GM10248 (cell line): ENCODE measurements around the gene AK4.
"Not testable (repeated sequence)": the region's sequence is repeated elsewhere in the genome, so short reads cannot be mapped to it uniquely, and the experiment has no call there.

Experiments
- CTCF ChIA-PET: fragments of 300-600 bp; sonication (Branson Sonifier 250); formaldehyde crosslinking; extraction: SDS; loops from one replicate; lab custom pipeline; 2021; ENCODE audit warnings: antibody characterized with exemption; lab: Yijun Ruan, JAX
- POLR2A ChIA-PET: fragments of 350-650 bp; sonication (Branson Sonifier 250); formaldehyde crosslinking; extraction: SDS; loops from one replicate; lab custom pipeline; 2020; ENCODE audit warnings: antibody characterized with exemption; lab: Yijun Ruan, JAX
- DNase-seq: peaks from one replicate; pipeline ENCODE4 v3.0.0; 2012; ENCODE audit errors: extremely low spot score
- TF ChIP-seq, protein P1 (sequence below): IDR thresholded peaks from 2 replicates; pipeline ENCODE4 v1.5.1; 2012; ENCODE audit warnings: mild to moderate bottlenecking, low read depth; ENCODE audit errors: extremely low read depth, missing control alignments, control extremely low read depth

The AK4 gene

DNA sequence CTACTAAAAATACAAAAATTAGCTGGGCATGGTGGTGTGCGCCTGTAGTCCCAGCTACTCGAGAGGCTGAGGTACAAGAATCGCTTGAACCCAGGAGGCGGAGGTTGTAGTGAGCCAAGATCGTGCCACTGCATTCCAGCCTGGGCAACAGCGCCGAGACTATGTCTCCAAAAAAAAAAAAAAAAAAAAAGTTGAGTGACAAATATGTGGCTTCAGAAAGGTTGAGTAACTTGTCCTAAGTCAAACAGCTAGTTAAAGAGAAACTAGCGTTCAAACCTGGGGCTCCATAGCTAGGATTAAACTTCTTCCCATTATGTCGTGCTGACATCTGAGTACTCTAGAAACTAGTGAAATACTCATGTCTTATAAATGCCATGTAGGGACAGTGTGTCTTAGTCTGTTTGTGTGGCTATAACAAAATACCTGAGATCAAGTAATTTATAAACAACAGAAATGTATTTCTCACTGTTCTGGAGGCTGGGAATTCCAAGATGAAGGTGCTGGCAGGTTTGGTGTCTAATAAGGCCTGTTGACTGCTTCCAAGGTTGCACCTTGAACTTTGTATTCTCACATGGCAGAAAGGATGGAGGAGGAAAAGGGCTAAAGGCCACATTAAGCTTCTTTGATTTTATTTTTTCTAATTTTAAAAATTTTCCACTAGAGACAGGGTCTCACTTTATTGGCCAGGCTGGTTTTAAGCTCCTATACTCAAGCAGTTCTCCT, 12.0 kb downstream of the AK4 start:
- CTCF ChIA-PET = interaction anchor here (1.4 kb wide), 1 partner anchor 53 kb away, joined by 3 read pairs; no protein-coding TSS in a partner anchor
- DNase-seq = no peak
- TF ChIP-seq, protein P1, sequence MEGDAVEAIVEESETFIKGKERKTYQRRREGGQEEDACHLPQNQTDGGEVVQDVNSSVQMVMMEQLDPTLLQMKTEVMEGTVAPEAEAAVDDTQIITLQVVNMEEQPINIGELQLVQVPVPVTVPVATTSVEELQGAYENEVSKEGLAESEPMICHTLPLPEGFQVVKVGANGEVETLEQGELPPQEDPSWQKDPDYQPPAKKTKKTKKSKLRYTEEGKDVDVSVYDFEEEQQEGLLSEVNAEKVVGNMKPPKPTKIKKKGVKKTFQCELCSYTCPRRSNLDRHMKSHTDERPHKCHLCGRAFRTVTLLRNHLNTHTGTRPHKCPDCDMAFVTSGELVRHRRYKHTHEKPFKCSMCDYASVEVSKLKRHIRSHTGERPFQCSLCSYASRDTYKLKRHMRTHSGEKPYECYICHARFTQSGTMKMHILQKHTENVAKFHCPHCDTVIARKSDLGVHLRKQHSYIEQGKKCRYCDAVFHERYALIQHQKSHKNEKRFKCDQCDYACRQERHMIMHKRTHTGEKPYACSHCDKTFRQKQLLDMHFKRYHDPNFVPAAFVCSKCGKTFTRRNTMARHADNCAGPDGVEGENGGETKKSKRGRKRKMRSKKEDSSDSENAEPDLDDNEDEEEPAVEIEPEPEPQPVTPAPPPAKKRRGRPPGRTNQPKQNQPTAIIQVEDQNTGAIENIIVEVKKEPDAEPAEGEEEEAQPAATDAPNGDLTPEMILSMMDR = no peak
- POLR2A ChIA-PET = no interaction called here

DNA sequence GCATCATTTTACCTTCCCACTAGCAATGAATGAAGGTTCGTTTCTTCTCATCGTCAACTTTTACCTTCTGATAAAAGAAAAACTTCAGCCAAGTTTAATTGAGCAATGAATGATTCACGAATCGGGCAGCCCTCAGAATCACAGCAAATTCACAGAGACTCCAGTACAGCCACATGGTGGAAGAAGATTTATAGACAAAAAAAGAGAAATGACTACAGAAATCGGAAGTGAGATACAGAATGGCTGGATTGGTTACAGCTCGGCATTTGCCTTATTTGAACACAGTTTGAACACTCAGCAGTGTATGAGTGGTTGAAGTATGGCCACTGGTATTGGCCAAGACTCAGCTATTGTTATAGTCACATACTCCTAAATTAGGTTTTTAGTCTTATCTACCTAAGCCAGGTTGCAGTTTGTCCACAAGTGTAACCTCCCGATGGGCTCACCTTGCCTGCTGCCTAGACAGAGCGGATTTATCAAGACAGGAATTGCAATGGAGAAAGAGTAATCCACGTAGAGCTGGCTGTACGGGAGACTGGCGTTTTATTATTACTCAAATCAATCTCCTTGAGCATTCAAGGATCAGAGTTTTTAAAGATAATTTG, 15.3 kb downstream of the AK4 start:
- ChIA-PET CTCF (interaction anchor here (1.1 to 1.4 kb wide), 3 partner anchors 9 to 46 kb away, joined by 3 to 4 read pairs (median 4); no protein-coding TSS in a partner anchor), POLR2A (no interaction called here)
- DNase-seq = no peak

GRCh38 chr1:65164101-65164500, 16.1 kb downstream of the AK4 start:
- ChIA-PET CTCF (interaction anchor here (1.1 to 1.4 kb wide), 3 partner anchors 10 to 45 kb away, joined by 3 to 4 read pairs (median 4); no protein-coding TSS in a partner anchor), POLR2A (interaction anchor here (0.5 kb wide), 1 partner anchor 8 kb away, joined by 4 read pairs; no protein-coding TSS in a partner anchor)
- not testable (repeated sequence) for DNase-seq

More for the DNA sequence above, 15.3 kb downstream of the AK4 start:
- TF ChIP-seq, protein P1 = no peak

GRCh38 chr1:65164633-65165032, 16.6 kb downstream of the AK4 start:
- DNase-seq = no peak
- TF ChIP-seq, protein P1 = no peak
- POLR2A ChIA-PET = interaction anchor here (0.5 kb wide), 1 partner anchor 8 kb away, joined by 4 read pairs; no protein-coding TSS in a partner anchor
- CTCF ChIA-PET = interaction anchor here (1.1 to 1.3 kb wide), 2 partner anchors 10 kb away, joined by 3 to 4 read pairs; no protein-coding TSS in a partner anchor

GRCh38 chr1:65165269-65165993, 17.4 kb downstream of the AK4 start:
- no peak for DNase-seq
- CTCF ChIA-PET = interaction anchor here (0.6 to 1.3 kb wide), 2 partner anchors 43 to 758 kb away, joined by 3 to 4 read pairs; no protein-coding TSS in a partner anchor
- TF ChIP-seq, protein P1 = no peak
- POLR2A ChIA-PET = interaction anchor here (1.0 kb wide), 1 partner anchor 15 kb away, joined by 3 read pairs; no protein-coding TSS in a partner anchor

DNA sequence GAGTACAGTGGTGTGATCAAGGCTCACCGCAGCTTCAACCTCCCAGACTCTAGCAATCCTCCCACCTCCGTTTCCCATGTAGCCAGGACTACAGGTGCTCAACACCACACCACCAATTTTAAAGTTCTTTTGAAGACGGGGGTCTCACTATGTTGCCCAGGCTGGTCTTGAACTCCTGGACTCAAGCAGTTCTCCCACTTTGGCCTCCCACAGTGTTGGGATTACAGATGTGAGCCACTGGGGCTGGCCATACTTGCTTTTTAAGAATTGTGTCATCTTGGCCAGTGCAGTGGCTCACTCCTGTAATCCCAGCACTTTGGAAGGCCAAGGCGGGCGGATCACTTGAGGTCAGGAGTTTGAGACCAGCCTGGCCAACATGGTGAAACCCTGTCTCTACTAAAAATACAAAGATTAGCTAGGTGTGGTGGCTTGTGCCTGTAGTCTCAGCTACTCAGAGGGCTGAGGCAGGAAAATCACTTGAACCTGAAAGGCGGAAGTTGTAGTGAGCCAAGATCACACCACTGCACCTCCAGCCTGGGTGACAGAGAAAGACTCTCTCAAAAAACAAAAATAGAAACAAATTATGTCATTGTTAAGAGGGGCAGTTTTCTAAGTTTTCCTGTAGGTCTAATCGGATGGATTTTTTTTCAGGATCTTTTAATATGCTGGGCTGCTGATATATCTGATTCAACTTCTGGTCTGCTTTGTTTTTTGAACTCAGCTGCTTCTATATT, 18.7 kb downstream of the AK4 start:
- CTCF ChIA-PET = interaction anchor here (0.9 to 1.6 kb wide), 5 partner anchors 9 to 43 kb away, joined by 3 to 7 read pairs (median 4); no protein-coding TSS in a partner anchor
- DNase-seq = no peak
- TF ChIP-seq, protein P1 = no peak
- POLR2A ChIA-PET = interaction anchor here (0.6 kb wide), 1 partner anchor 23 kb away, joined by 7 read pairs; no protein-coding TSS in a partner anchor
